GM19395 (cell line): ENCODE data around the gene OR2K2.
"Not testable (repeated sequence)": the region's sequence is repeated elsewhere in the genome, so short reads cannot be mapped to it uniquely, and the experiment has no call there.

Source experiments
- ATAC-seq: cut with Tn5 transposase; IDR thresholded peaks from one replicate; pipeline ENCODE4 v1.9.1; 2021; ENCODE audit warnings: mild to moderate bottlenecking, moderate library complexity; ENCODE audit not compliant: unreplicated experiment

The OR2K2 gene

DNA sequence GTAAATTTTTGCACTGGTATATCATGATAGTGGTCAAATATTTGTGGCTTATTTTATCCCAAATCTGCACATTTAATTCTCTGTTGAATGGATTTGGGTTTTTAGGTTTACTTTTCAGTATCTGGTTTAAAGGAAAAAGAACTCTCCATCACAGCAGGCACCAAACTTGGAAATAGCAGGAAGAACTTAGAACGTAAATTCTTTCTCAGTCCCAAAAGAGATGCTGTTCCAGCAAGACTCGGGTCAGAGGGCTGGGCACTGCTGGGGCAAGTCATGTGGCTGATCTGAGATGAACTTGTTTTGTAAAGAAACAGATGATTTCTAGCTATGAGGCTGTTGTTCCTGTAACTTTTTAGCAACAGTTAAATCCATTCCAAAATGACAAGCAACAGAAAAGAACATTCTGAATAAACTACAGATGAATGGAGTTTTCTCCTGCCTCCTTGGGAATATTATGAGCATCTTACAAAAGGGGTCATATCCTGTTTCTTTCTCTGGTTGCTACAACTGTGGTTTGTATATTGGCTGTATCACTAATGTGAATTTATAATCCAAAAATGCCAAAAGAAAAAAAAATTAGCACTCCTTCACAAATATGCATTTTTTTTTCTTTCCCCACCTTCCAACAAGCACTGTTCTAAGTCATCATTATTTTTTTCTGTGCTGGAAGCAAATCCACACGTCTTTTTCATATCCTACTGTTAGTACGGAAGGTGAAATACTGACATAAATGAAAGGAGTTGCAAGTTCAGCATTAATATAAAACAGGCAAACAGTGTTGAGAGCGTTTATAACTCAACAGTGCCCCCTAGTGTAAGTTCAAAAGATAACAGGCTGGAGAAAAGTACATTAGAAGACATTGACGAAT is 31.1 kb downstream of the OR2K2 start:
- no peak for ATAC-seq

DNA sequence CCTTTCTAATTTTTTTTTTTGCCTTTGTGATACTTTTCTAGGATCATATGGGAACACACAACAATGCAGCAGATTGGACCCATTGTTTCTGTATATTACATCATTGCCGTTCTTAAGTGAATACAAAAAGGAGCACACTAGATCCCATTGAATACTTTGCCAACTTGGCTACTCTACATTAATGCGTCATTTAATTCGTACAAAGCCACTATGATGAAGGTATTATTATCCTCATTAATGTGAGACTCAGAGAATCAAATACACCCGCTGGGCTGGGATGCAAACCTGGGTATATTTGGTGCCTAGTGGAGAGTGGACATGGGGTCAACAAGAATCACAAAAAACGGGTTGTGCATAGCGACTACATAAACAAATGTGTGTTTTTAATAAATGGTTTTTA is 31.9 kb downstream of the OR2K2 start:
- ATAC-seq, result no peak

DNA sequence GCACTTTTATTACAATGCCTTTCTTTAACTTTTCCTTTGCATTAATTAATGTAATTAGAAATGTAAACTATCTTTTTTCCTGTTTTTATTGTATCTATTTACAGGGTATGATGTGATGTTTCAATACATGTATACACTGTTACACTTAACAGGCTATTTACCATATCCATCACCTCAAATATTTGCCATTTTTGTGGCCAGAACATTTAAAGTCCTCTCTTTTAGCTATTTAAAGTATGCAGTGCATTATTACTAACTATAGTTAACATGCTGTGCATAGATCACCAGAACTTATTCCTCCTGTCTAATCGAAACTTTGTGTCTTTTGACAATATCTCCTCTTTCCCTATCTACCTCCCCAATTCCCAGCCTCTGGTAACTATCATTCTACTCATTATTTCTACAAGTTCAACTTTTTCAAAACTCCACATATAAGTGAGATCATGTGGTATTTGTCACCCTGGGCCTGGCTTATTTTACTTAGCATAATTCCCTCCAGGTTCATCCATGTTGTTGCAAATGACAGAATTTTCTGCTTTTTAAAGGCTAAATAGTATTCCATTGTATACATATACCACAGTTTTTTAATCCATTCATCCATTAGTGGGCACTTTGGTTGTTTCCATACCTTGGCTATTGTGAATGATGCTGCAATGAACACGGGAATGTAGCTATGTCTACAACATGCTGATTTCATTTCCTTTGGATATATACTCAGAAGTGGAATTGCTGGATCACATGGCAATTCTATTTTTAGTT is 32.8 kb downstream of the OR2K2 start:
- ATAC-seq, result no peak

DNA sequence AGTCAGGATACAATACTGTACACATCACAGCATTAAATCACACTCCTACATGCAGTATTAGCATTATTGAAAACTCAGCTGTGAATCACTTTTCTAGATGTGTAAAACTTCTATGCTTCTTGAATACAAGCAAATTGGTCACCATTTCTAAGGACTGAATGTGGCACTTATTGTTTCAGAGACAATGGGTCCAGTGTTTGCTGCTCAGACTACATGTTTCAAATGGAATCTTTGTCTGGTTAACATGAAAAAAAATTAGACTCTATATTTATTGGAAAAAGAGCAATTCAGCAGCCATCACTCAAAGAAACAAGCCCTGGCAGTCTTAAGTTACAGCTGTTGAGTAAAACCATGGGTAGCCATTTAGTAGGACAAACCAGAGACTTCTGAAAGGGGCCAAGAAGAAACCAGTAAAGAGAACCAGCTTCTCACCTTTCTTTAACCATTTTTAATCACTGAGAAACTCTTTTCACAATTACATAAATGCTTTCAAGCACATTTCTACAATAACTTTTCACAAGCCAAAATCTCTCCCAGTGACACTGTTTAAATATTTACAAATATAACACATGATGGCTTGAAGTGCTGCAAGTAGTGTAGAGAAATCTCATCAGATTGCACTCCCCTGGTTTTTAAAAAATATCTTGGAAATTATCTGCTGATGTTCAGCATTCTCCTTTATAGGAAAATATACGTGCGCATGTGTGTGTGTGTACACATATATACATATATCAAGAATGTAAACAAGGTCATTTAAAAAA is 35.2 kb downstream of the OR2K2 start:
- ATAC-seq, result no peak

DNA sequence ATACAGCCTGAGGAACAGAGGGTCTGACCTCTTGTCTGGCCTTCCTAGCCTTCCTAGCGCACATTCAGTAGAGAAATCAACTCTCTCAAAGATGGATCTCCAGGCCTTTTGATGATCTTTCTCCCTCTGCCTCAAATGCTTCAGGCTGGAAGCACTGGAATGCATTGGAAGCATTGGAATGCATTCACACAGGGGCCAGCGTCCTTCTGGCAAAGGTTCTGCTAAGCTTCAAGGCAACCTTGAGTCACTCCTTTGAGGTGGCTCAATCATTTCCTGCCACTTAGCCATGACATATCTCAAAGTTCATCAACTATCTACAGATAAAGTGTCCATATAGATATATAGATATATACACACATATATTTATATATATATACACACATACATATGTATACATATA is 42.9 kb downstream of the OR2K2 start:
- no peak for ATAC-seq

DNA sequence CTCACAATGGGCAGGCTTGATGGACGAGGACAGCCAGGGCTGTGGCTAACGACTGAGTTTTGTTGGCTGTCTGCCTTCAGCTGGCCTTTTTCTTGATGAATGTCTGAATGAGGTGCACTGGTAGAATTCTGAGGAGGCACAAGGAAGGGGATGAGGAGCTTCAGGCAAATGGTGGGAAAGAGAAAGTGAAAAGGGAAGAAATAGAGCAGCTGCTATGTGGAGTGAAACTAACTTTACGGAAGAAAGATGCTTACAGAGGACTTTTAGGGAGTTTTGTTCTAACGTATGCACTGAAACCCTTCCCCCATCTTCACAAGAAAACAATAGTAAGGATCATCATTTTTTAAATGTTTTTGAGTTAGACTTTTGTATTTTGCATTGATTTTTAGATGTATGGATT is 45.3 kb downstream of the OR2K2 start:
- ATAC-seq, result no peak

DNA sequence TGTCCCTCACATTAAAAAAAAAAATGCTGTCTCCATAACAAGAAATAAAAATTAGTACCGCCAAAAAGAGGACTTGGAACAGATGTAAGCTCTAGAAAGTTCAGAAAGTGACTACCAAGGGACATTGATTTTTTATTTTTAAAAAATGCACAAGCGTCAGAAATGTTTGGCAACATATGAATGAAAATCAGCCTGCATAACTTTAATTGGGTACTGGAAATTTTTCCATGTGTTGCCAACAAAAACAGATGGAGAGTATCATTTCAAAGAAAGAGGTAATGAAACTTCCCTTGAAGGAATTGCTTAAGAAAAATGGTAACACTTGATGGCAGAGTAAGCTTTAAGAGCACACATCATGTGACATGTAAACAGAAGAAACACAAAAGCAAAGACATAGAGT is 47.2 kb downstream of the OR2K2 start:
- ATAC-seq, result no peak

DNA sequence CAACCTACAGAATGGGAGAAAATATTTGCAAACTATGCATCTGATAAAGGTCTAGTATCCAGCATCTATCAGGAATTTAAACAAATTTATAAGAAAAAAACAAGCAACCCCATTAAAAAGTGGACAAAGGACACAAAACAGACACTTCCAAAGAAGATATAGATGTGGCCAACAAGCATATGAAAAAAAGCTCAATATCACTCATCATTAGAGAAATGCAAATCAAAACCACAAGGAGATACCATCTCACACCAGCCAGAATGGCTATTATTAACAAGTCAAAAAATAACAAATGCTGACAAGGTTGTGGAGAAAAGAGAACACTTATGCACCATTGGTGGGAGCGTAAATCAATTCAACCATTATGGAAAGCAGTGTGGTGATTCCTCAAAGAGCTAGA is 49.2 kb downstream of the OR2K2 start:
- ATAC-seq, result not testable (repeated sequence)
